Neutrophil (primary cell): ENCODE results near the gene SNX14.

Experiments
- H3K27ac ChIP-seq: fragments of 200-600 bp; sonication (generic); 2 replicates; pipeline ENCODE4 v1.5.1; 2016; ENCODE audit warnings: mild to moderate bottlenecking, moderate library complexity
- H3K27me3 ChIP-seq: fragments of 200-600 bp; sonication (generic); 2 replicates; pipeline ENCODE4 v1.6.0; 2016; ENCODE audit warnings: mild to moderate bottlenecking
- H3K36me3 ChIP-seq: fragments of 200-600 bp; sonication (generic); 2 replicates; pipeline ENCODE4 v1.5.1; 2017
- H3K4me1 ChIP-seq, 2 experiments: fragments of 200-600 bp in 1 of 2; sonication (generic) in 1 of 2; 1 replicate in 1 of 2; 2 replicates in 1 of 2; pipeline versions ENCODE4 v1.5.1 to v1.6.1; 2013 to 2016; ENCODE audit warnings: low read depth in 1 of 2, low read length in 1 of 2, mild to moderate bottlenecking in 1 of 2, moderate library complexity in 1 of 2; ENCODE audit not compliant: control insufficient read depth in 1 of 2, insufficient read depth in 1 of 2
- H3K4me3 ChIP-seq, 2 experiments: fragments of 200-600 bp in 1 of 2; sonication (generic) in 1 of 2; 1 replicate in 1 of 2; 2 replicates in 1 of 2; pipeline ENCODE4 v1.5.1; 2013 to 2016; ENCODE audit warnings: low read depth in 1 of 2, low read length in 1 of 2, mild to moderate bottlenecking in 1 of 2, moderate library complexity in 1 of 2
- H3K9me3 ChIP-seq: fragments of 200-600 bp; sonication (generic); 2 replicates; pipeline ENCODE4 v1.5.1; 2016
- CTCF ChIP-seq: fragments of 200-600 bp; sonication (generic); IDR thresholded peaks from 2 replicates; pipeline ENCODE4 v1.5.1; 2016; ENCODE audit warnings: antibody characterized with exemption

The SNX14 gene

GRCh38 chr6:85482206-85482904 is 111.3 kb downstream of the SNX14 start:
- H3K9me3 ChIP-seq: no peaks in the 10 kb centered on the region
- H3K27me3 ChIP-seq: no peaks in the 10 kb centered on the region
- TF ChIP-seq CTCF: no peak
- H3K36me3 ChIP-seq: no peaks in the 10 kb centered on the region
- no peaks in the 10 kb centered on the region for H3K4me1 ChIP-seq
- H3K4me3 ChIP-seq: no peak overlapping the region
- no peak overlapping the region for H3K27ac ChIP-seq

- no peaks in the 10 kb centered on the region for H3K36me3 ChIP-seq
- no peaks in the 10 kb centered on the region for H3K27me3 ChIP-seq
- no peak for TF ChIP-seq CTCF
- H3K9me3 ChIP-seq: no peaks in the 10 kb centered on the region
- H3K4me3 ChIP-seq: no peak overlapping the region
- no peak overlapping the region for H3K27ac ChIP-seq
- H3K4me1 ChIP-seq: no peaks in the 10 kb centered on the region
Observed at GRCh38 chr6:85479208-85479607, 114.5 kb downstream of the SNX14 start.

GRCh38 chr6:85476532-85476931 is 117.1 kb downstream of the SNX14 start:
- Histone ChIP-seq H3K27ac (no peak overlapping the region), H3K27me3 (no peaks in the 10 kb centered on the region), H3K4me1 (no peaks in the 10 kb centered on the region), H3K36me3 (no peaks in the 10 kb centered on the region), H3K4me3 (no peak overlapping the region), H3K9me3 (no peaks in the 10 kb centered on the region)
- TF ChIP-seq CTCF: no peak

GRCh38 chr6:85473748-85474147 is 119.9 kb downstream of the SNX14 start:
- H3K4me1 ChIP-seq: no peaks in the 10 kb centered on the region
- H3K36me3 ChIP-seq: no peaks in the 10 kb centered on the region
- no peaks in the 10 kb centered on the region for H3K27me3 ChIP-seq
- no peak for TF ChIP-seq CTCF
- H3K4me3 ChIP-seq: no peak overlapping the region
- no peak overlapping the region for H3K27ac ChIP-seq
- H3K9me3 ChIP-seq: no peaks in the 10 kb centered on the region

- H3K27ac ChIP-seq: no peak overlapping the region
- no peak for TF ChIP-seq CTCF
Observed at GRCh38 chr6:85472744-85473143, 120.9 kb downstream of the SNX14 start.

More at GRCh38 chr6:85472744-85473143, 120.9 kb downstream of the SNX14 start:
- Histone ChIP-seq H3K4me1 (no peaks in the 10 kb centered on the region), H3K36me3 (no peaks in the 10 kb centered on the region), H3K9me3 (no peaks in the 10 kb centered on the region), H3K4me3 (no peak overlapping the region), H3K27me3 (no peaks in the 10 kb centered on the region)
